ENCODE data around the gene SCAMP4. TPM values are rescaled to one million over a fixed set of nuclear protein-coding genes. Genes with fewer than 3 reads are reported as not detected.

SCAMP4 gene
- total RNA-seq, 2 experiments from 2014 or later, result 21.3 to 49.9 TPM

- peaks cover 88% of the 10 kb centered on the region for H3K4me1 ChIP-seq (ENCODE audit: insufficient read depth, low read length, poor library complexity, severe bottlenecking)
- H3K9me3 ChIP-seq (ENCODE audit: low read length), result no peaks in the 10 kb centered on the region
- peaks cover 87% of the 10 kb centered on the region for H3K79me2 ChIP-seq (ENCODE audit: insufficient read depth, low read depth, low read length)
- H3K36me3 ChIP-seq (ENCODE audit: insufficient read depth, low read length), result peaks cover 20% of the 10 kb centered on the region
- peak overlapping the region; percentile 68 for H3K4me3 ChIP-seq (ENCODE audit: low read depth, low read length, poor library complexity, severe bottlenecking)
- peak overlapping the region; percentile 98 for H3K4me2 ChIP-seq (ENCODE audit: low read length)
- H3K9me2 ChIP-seq (ENCODE audit: insufficient read depth, low read length), result no peaks in the 10 kb centered on the region
- no TSS peak for BruUV-seq (replicated peaks)
- H4K20me1 ChIP-seq (ENCODE audit: insufficient read depth, low read length), result peaks cover 28% of the 10 kb centered on the region
- CTCF ChIA-PET (ENCODE audit: unreplicated experiment), result no interaction called here
- H2AFZ ChIP-seq (ENCODE audit: low read length), result no peak overlapping the region
- POLR2A ChIA-PET, result interaction anchor here (0.6 to 1.8 kb wide), 4 partner anchors 17 to 303 kb away, joined by 3 to 6 read pairs (median 4); no protein-coding TSS in a partner anchor
- intact Hi-C loops (cut with micrococcal nuclease; ENCODE audit: unreplicated experiment), result no loop called here
- peak overlapping the region; percentile 86 for H3K27ac ChIP-seq (ENCODE audit: low read depth, low read length, poor library complexity, severe bottlenecking)
- DNase-seq (ENCODE audit: low spot score), result no peak
- TF ChIP-seq, protein P1, sequence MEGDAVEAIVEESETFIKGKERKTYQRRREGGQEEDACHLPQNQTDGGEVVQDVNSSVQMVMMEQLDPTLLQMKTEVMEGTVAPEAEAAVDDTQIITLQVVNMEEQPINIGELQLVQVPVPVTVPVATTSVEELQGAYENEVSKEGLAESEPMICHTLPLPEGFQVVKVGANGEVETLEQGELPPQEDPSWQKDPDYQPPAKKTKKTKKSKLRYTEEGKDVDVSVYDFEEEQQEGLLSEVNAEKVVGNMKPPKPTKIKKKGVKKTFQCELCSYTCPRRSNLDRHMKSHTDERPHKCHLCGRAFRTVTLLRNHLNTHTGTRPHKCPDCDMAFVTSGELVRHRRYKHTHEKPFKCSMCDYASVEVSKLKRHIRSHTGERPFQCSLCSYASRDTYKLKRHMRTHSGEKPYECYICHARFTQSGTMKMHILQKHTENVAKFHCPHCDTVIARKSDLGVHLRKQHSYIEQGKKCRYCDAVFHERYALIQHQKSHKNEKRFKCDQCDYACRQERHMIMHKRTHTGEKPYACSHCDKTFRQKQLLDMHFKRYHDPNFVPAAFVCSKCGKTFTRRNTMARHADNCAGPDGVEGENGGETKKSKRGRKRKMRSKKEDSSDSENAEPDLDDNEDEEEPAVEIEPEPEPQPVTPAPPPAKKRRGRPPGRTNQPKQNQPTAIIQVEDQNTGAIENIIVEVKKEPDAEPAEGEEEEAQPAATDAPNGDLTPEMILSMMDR (conservative IDR thresholded peaks at IDR 0.05; ENCODE audit: low read length), result no peak
- no peak for TF ChIP-seq EZH2phosphoT487 (IDR thresholded peaks at IDR 0.05; ENCODE audit: borderline replicate concordance, low read depth, low read length)
These were observed 47.4 kb upstream of the SCAMP4 start for GRCh38 chr19:1857648-1858326.

- peaks cover 15% of the 10 kb centered on the region for H3K36me3 ChIP-seq (ENCODE audit: insufficient read depth, low read length)
- peaks cover 81% of the 10 kb centered on the region for H3K4me1 ChIP-seq (ENCODE audit: insufficient read depth, low read length, poor library complexity, severe bottlenecking)
- H3K4me2 ChIP-seq (ENCODE audit: low read length), result peak overlapping the region; percentile 98
- BruUV-seq (replicated peaks), result no TSS peak
- peak overlapping the region; percentile 2 for H3K4me3 ChIP-seq (ENCODE audit: low read depth, low read length, poor library complexity, severe bottlenecking)
- H2AFZ ChIP-seq (ENCODE audit: low read length), result no peak overlapping the region
- CTCF ChIA-PET (ENCODE audit: unreplicated experiment), result no interaction called here
- TF ChIP-seq, protein P1 (conservative IDR thresholded peaks at IDR 0.05; ENCODE audit: low read length), result no peak
- TF ChIP-seq EZH2phosphoT487 (IDR thresholded peaks at IDR 0.05; ENCODE audit: borderline replicate concordance, low read depth, low read length), result no peak
- H3K9me3 ChIP-seq (ENCODE audit: low read length), result no peaks in the 10 kb centered on the region
- peak overlapping the region; percentile 86 for H3K27ac ChIP-seq (ENCODE audit: low read depth, low read length, poor library complexity, severe bottlenecking)
- no peak for DNase-seq (ENCODE audit: low spot score)
- peaks cover 82% of the 10 kb centered on the region for H3K79me2 ChIP-seq (ENCODE audit: insufficient read depth, low read depth, low read length)
- H3K9me2 ChIP-seq (ENCODE audit: insufficient read depth, low read length), result no peaks in the 10 kb centered on the region
- H4K20me1 ChIP-seq (ENCODE audit: insufficient read depth, low read length), result peaks cover 28% of the 10 kb centered on the region
- intact Hi-C loops (cut with micrococcal nuclease; ENCODE audit: unreplicated experiment), result no loop called here
- POLR2A ChIA-PET, result interaction anchor here (0.6 to 1.2 kb wide), 3 partner anchors 16 to 72 kb away, joined by 3 to 4 read pairs (median 3); no protein-coding TSS in a partner anchor
These were observed 46.7 kb upstream of the SCAMP4 start for GRCh38 chr19:1858412-1859081.

DNA sequence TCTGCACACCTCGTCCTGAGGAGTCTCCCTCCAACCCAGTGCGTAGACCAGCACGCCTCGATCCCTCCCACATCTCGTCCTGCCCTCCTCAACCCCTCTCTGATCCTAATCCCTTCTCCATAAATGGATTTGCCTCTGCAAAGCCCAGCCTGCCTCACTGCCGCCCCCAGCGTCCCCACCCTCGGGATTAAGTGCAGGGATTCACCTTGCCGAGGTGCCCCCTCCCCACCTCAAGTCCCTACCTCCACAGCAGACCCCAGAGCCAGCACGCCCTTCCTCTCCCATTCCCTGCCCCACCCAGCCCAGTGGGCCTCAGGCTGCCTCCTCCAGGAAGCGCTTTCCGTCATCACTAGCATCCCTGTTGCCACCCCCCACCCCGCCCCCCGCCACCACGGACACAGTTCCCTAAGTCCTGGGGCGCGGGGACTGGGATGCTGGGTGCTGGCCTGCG, 45.8 kb upstream of the SCAMP4 start:
- peaks cover 10% of the 10 kb centered on the region for H3K36me3 ChIP-seq (ENCODE audit: insufficient read depth, low read length)
- POLR2A ChIA-PET, result no interaction called here
- CTCF ChIA-PET (ENCODE audit: unreplicated experiment), result no interaction called here
- TF ChIP-seq EZH2phosphoT487 (IDR thresholded peaks at IDR 0.05; ENCODE audit: borderline replicate concordance, low read depth, low read length), result no peak
- TF ChIP-seq, protein P1 (conservative IDR thresholded peaks at IDR 0.05; ENCODE audit: low read length), result no peak
- BruUV-seq (replicated peaks), result no TSS peak
- peak overlapping the region; percentile 98 for H3K4me2 ChIP-seq (ENCODE audit: low read length)
- no peaks in the 10 kb centered on the region for H3K9me2 ChIP-seq (ENCODE audit: insufficient read depth, low read length)
- H3K4me3 ChIP-seq (ENCODE audit: low read depth, low read length, poor library complexity, severe bottlenecking), result no peak overlapping the region
- H2AFZ ChIP-seq (ENCODE audit: low read length), result no peak overlapping the region
- H3K27ac ChIP-seq (ENCODE audit: low read depth, low read length, poor library complexity, severe bottlenecking), result peak overlapping the region; percentile 86
- intact Hi-C loops (cut with micrococcal nuclease; ENCODE audit: unreplicated experiment), result no loop called here
- H3K9me3 ChIP-seq (ENCODE audit: low read length), result no peaks in the 10 kb centered on the region
- peaks cover 73% of the 10 kb centered on the region for H3K4me1 ChIP-seq (ENCODE audit: insufficient read depth, low read length, poor library complexity, severe bottlenecking)
- H3K79me2 ChIP-seq (ENCODE audit: insufficient read depth, low read depth, low read length), result peaks cover 77% of the 10 kb centered on the region
- DNase-seq (ENCODE audit: low spot score), result no peak
- peaks cover 28% of the 10 kb centered on the region for H4K20me1 ChIP-seq (ENCODE audit: insufficient read depth, low read length)

Measured in OCI-LY7 (cell line).